Measurements from ENCODE around the gene HACE1.
"Not testable (repeated sequence)": the region's sequence is repeated elsewhere in the genome, so short reads cannot be mapped to it uniquely, and the experiment has no call there.

HACE1 gene

DNA sequence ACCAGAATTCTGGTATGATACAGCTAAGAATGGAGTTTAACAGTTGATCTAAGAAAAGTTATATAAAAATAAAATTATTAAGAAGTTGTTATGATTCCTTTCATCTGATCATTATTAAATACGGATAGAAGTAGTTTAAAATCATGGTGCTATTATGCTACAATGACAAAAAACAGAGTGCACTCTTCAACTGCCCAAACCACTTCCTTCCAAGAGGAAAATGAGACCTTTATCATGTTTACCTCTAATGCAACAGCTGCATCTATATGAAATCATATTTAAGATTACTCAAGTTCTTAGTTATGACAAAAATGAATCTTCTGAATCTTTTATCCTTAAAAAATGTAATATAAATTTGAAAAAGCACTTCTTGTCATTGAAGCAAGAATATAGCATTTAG, 31.2 kb downstream of the HACE1 start:
- DNase-seq = no peak

DNA sequence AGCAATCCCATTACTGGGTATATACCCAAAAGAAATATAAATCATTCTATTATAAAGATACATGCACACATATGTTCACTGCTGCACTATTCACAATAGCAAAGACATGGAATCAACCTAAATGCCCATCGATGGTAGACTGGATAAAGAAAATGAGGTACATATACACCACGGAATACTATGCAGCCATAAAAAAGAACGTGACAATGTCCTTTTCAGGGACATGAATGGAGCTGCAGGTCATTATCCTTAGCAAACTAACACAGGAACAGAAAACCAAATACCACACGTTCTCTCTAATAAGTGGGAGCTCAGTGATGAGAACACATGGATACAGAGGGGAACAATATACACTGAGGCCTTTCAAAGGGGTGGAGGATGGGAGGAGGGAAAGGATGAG, 38.9 kb downstream of the HACE1 start:
- DNase-seq = not testable (repeated sequence)

DNA sequence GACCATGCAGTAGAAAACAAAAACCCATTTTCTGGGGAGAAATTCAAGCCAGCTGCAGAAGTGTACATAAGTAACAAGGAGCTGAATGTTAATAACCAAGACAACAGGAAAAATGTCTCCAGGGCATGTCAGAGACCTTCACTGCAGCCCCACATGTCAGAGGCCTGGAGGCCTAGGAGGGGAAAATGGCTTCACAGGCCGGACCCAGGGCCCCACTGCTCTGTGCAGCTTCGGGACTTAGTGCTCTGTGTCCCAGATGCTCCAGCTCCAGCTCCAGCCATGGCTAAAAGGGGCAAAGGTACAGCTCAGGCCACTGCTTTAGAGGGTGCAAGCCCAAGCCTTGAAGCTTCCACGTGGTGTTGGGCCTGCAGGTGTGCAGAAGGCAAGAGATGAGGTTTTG, 43.6 kb downstream of the HACE1 start:
- no peak for DNase-seq

DNA sequence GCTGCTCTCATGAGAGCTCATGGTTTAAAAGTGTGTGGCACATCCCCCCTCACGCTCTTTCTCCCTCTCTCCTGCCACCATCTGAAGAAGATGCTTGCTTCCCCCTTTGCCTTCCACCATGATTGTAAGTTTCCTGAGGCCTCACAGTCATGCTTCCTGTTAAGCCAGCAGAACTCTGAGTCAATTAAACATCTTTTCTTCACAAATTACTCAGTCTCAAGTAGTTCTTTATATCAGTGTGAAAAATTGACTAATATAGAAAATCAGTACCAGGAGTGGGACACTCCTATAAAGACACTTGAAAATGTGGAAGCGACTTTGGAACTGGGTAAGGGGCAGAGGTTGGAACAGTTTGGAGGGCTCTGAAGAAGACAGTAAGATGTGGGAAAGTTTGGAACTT, 45.0 kb downstream of the HACE1 start:
- DNase-seq = no peak

DNA sequence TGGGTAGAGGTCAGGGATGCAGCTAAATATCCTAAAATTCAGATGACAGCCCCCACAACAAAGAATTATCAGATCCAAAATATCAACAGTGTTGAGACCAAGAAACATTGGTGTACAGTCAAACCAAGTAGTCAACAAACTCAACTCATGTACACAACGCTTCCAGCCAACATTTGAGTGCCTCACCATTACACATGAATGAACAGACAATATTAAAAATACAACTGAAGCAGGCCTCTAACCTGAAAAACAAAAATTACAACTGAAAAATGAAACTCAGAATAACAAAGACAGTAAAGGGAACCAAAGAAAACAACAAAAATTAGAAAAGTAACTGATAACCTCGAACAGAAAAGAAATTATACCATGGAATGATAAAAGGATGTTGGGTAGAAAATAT, 46.2 kb downstream of the HACE1 start:
- DNase-seq = no peak

DNA sequence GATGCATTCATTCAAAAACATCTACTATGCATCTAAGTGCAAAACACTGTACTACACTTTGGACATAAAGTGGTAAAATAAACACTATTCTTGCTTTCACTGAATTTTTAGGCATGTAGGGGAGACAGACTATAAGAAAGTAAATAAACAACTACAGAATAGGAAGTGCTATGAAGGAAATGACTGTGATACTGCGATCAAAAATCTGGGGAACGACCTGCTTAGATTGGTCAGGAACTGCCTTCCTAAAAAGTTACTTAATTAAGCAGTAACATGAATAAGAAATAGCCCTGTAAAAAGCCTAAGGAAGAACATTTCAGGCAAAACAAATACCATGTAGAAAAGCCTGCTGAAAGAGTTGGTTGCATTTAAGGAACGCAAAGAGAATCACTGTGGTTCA, 50.6 kb downstream of the HACE1 start:
- no peak for DNase-seq

DNA sequence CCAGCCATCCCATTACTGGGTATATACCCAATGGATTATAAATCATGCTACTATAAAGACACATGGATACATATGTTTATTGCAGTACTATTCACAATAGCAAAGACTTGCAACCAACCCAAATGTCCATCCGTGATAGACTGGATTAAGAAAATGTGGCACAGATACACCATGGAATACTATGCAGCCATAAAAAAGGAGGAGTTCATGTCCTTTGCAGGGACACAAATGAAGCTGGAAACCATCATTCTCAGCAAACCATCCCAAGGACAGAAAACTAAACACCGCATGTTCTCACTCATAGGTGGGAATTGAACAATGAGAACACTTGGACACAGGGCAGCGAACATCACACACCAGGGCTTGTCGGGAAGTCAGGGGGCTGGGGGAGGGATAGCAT, 54.4 kb downstream of the HACE1 start:
- DNase-seq = not testable (repeated sequence)

DNA sequence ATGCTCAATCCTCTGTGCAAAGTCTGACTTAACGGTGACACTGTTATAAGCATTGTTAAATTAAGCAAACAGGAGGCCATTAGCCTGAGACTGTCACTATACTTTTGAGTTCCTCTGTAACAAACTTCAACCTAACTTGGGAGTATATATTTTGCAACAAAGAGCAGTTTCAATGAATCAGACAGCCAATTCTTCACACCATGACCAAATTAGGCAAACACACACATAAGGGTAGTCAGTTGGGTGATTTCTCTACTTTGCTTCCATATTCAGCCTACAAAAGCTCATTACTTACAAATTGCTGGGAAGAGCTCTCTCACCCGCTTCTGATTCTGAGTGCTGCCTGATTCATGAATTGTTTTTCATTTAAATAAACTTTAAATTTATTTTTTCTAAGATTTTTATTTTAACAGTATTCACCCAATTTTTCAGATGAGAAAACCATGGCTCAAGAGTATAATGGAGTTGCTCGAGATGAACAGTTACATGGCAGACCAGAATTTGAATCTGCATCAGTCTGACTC, 60.5 kb downstream of the HACE1 start:
- DNase-seq = no peak

DNA sequence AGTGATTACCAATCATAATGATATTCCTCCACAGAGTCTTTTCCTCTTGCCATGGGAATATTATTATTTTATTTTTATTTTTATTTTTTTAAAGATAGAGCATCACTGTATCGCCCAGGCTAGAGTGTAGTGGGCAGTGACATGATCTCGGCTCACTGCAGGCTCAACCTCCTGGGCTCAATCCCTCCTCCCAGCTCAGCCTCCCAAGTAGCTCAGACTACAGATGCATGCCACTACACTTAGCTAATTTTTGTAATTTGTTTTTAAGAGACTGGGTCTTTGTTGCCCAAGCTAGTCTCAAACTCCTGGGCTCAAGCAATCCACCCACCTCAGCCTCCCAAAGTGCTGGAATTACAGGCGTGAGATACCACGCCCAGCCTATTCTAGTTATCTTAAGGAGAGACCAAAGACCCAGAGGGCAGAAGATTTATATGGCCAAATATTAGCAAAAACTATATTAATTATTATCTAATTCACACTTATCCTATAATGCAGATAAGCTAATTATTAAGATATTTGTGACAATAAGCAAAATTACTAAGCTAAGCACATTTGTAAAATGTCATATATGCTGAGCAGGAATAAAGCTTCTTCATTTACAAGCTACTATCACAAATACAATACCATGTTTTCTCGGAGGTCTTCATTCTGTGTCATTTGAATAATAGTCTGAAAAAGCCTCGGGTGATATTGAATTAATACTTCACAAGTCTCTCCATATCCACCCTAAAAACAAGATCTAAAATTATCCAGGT, 63.5 kb downstream of the HACE1 start:
- DNase-seq = no peak

DNA sequence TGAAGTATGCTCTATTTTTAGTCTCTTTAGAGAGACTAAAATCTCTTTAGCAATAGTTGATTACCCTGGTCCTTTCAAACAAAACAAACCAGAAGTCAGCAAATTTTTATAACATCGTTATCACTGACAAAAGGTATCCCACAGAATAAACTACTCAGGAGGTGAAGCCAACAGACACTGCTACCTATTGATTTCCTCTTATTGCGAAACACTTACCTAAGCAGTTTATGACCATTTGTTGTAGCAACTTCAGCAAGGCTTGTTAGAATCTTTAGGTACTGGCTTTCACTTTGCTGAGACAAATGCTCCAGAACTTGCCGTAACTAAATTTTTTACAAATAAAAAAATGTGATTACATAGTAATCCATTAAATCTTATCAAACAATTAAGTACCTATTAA, 64.4 kb downstream of the HACE1 start:
- no peak for DNase-seq

DNA sequence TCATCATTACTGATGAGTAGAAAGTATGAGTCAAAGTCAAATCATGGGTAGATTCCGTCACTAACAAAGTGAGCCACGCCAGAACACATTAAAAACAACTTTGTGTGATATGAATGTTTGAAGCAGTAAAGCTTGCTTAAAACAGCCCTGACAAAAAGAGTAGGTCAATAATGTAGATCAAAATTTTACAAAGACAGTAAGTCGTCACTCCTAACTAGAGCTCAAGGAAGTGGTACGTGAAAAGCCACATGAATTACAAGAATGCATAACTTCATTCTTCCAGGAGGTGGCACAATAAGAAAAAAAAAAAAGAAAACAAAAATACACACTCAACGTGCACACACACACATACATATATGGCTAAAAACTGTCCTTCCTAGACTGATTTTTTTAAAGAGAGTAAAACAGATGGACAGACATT, 69.9 kb downstream of the HACE1 start:
- no peak for DNase-seq

DNA sequence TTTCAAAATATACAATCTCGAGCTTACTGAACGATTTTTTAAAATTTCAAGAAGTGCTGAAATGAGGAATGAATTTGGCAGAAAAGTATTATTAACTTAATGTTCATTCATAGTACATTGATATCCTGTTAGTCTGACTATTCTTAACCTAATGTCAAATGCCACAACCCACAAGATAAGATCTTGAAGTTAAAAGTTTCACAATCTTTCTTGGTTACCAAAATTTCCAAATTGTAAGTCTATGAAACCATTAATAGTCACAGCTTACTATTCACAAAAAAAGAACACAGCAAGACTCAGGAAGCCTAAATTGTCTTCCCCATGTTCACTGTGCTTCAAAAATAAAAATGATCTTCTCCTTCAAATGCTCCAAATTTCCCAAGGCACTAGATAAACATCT, 71.3 kb downstream of the HACE1 start:
- no peak for DNase-seq

DNA sequence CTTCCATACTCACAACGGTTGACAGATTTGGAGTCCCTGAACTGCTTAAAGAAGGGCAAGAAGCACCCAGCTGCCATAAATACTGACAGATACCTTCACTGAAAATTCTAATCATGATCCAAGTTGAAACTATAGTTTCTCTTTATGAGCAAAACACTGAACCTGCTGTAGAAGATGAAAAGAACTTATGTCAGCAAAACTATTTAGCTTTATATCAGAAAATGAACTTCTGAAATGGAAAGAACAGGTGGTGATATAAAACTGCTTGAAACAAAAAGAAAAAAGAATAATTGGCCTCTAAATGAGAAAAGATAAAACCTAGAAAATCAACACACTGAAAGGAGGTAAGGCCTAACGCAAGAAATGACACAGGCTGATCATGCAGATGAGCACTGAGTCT, 72.4 kb downstream of the HACE1 start:
- DNase-seq = no peak

DNA sequence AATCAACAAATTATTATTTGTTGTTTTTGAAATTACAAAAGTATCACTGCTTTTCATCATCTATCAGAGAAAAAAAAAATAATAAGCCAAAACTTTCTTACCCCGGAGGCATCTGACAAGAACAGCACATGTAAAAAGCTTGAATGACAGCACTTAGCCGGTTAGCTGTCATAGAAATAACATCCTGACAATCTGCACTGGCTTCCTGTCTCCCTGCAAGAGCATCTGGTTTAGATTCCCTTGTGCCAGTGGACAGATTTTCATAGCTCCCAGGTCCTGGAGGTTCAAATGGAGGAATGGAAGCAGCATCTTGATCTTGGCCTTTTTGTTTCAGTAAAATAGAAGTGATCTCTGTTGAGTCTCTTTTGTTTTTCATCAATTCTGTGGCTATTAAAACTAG, 74.8 kb downstream of the HACE1 start:
- no peak for DNase-seq

DNA sequence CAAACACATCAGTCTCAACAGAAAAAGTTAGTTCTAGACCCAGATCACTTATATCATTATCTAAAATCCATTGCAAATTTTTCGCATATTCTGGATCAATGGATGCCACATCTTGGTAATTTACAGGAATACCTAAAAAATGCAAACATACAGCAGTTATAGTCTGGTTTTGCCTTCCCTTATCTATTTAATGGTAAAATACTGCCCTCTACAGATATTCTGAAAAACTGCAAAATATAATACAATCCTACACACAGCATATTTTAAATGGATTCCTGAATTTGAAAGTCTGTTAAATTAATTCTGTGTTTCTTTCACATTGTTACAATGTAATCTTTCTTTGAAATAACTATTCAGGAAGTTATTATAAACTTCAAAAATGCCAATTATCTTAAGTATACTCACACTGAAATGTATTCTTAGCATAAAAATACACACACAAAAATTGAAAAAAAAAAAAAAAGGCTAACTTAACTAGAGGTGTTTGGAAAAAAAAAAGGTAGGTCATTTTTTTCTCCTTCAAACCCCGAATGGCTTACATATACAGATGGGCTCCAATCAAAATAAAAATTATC, 88.4 kb downstream of the HACE1 start:
- no peak for DNase-seq

DNA sequence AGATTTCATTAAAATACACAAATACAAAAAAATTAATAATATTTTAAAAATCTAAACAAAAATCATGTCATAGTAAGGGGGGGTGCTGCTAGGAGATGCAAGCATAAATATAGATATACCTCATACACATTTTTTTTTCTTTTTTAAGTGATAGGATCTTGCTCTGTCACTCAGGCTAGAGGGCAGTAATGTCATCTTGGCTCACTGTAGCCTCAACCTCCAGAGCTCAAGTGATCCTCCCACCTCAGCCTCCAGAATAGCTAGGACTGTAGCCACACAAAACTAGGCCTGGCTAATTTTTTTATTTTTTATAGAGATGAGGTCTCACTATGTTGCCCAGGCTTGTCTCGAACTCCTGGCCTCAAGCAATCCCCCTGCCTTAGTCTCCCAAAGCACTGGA, 90.8 kb downstream of the HACE1 start:
- DNase-seq = no peak

DNA sequence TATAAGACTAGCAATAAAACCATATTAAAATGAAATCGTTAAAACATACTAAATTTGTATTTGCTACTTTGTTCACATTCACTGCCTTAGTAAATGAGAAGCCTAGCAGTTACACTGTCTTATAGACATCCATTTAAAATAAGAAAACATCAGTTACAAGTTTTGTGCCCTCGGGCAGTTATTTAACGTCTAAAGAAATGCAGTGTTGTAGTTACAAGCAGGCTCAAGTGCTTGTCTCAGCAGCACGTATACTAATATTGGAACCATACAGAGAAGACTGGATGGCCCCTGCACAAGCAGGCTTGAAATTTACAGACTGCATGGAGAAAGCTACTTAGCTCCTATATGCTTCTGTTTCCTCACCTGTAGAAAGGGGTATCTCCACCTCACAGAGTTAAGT, 93.1 kb downstream of the HACE1 start:
- no peak for DNase-seq

DNA sequence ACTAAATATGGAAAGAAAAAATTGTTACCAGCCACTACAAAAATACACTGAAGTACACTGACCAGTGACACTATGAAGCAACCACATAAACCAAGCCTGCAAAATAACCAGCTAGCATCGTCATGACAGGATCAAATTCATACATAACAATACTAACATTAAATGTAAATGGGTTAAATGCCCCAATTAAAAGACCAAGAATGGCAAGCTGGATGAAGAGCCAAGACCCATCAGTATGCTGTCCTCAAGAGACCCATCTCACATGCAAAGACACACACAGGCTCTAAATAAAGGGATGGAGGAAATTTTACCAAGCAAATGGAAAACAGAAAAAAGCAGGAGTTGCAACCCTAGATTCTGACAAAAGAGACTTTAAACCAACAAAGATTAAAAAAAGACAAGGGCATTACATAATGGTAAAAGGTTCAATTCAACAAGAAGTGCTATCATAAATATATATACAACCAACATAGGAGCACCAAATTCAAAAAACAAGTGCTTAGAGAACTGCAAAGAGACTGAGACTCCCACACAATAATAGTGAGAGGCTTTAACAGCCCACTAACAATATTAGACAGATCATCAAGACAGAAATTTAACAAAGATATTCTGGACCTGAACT, 104.8 kb downstream of the HACE1 start:
- DNase-seq = no peak

DNA sequence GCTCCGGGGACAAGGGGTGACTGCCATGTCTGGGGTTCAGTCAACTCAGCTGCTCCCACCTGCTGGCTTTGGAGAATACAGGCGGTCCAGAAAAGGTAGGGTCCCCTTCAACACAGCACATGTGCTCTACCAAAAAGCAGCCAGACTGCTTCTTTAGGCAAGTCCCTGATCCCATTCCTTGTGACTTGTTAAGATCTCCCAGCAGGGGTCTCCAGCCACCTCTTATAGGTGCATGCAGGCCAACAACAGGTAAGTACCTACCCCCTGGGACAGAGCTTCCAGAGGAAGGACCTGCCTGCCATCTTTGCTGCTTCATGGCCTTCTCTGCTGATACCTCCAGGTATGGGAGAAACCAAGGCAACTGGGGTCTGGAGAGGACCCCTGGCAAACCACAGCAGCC, 106.5 kb downstream of the HACE1 start:
- DNase-seq = no peak

DNA sequence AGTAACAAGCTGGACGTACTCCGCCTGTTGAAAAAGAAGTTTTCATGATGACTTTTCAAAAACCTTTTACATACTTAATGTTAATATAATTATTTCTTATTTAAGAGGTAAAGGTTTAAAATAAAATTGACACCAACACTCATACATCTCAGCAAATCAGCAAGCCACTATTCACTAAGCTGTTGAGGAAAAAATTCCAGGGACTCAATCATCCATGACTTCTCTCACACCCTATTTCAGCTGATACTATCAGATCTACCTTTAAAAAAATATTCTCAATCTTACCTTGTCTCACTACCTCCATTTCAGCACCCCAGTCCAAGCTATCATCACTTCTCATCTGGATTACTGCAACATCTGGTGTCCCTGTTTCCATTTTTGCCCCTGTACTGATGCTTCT, 109.3 kb downstream of the HACE1 start:
- no peak for DNase-seq

DNA sequence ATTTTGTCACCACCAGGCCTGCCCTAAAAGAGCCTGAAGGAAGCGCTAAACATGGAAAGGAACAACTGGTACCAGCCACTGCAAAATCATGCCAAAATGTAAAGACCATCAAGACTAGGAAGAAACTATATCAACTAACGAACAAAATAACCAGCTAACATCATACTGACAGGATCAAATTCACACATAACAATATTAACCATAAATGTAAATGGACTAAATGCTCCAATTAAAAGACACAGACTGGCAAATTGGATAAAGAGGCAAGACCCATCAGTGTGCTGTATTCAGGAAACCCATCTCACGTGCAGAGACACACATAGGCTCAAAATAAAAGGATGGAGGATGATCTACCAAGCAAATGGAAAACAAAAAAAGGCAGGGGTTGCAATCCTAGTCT, 120.6 kb downstream of the HACE1 start:
- DNase-seq = not testable (repeated sequence)

DNA sequence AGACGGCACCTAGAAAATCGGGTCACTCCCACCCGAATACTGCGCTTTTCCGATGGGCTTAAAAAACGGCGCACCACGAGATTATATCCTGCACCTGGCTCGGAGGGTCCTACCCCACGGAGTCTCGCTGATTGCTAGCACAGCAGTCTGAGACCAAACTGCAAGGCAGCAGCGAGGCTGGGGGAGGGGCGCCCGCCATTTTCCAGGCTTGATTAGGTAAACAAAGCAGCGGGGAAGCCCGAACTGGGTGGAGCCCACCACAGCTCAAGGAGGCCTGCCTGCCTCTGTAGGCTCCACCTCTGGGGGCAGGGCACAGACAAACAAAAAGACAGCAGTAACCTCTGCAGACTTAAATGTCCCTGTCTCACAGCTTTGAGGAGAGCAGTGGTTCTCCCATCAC, 122.2 kb downstream of the HACE1 start:
- DNase-seq = not testable (repeated sequence)

DNA sequence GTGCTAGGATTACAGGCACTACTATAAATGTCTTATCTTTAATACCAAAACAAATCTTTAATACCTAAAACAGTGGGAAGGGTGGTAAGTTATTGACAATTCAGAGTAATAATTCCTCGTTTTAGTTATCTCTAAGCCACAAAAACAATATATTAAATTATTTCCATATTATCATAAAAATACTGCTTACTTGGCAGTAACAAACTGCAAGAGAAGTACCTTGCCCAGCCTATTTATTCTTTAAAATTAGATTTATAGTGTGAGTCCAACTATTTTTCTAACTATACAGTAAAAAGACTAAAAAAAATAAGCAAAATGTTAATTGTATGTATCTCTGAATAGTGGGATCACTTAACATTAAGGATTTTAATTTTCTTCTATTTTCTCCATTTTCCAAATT, 123.2 kb downstream of the HACE1 start:
- no peak for DNase-seq

DNA sequence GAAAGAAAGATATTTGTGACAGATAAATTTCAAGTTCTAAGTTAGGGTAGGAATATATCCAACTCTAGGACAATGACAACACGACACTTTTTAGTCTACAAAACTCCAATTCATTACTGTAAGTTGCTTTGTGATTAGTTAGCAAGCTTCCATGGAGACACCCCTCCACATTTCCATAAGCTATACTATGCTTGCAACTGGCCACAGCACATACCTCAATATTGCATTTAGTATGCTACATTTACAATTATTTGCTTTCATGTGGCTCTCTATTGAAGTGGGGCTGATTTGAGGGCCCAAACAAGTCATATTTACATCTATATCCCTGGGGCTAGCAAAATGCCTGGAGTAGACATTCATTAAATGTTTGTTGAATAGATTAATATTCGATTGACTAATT, 129.3 kb downstream of the HACE1 start:
- no peak for DNase-seq
